ENCODE results near the gene RPL18.

DNA sequence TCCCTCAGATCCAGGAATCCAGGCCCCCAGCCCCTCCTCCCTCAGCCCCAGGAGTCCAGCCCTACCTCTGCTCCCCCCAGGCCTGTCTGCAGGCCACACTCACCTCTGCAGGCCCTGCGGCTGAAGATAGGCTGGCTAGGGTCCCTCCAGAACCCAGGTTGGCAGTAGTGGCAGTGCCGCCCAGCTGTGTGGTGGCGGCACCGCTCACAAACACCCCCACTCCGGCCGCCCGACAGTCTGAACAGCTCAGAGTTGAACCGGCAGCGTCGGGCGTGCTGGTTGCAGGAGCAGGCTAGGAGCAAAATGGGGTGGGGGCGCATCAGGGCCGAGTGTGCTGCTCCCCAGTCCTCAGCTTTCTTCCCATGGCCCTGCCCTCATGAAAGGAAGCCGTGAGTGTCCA lies 45.5 kb upstream of the RPL18 start:
- TF ChIP-seq, protein P1, sequence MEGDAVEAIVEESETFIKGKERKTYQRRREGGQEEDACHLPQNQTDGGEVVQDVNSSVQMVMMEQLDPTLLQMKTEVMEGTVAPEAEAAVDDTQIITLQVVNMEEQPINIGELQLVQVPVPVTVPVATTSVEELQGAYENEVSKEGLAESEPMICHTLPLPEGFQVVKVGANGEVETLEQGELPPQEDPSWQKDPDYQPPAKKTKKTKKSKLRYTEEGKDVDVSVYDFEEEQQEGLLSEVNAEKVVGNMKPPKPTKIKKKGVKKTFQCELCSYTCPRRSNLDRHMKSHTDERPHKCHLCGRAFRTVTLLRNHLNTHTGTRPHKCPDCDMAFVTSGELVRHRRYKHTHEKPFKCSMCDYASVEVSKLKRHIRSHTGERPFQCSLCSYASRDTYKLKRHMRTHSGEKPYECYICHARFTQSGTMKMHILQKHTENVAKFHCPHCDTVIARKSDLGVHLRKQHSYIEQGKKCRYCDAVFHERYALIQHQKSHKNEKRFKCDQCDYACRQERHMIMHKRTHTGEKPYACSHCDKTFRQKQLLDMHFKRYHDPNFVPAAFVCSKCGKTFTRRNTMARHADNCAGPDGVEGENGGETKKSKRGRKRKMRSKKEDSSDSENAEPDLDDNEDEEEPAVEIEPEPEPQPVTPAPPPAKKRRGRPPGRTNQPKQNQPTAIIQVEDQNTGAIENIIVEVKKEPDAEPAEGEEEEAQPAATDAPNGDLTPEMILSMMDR (conservative IDR thresholded peaks at IDR 0.05): no peak
- no peak for TF ChIP-seq EZH2 (IDR thresholded peaks at IDR 0.05; ENCODE audit: low read depth)

Measured in PC-9 (cell line).